PC-9 (cell line): ENCODE data around the gene LRRTM4. TPM values are rescaled to one million over a fixed set of nuclear protein-coding genes. Genes with fewer than 3 reads are reported as not detected.

ENCODE experiments used
- BruUV-seq: library from RNA; stranded (reverse); fragments of 400-500 nt; replicated peaks from 2 replicates; lab custom pipeline; 2021; lab: Mats Ljungman, UMichigan
- CTCF ChIA-PET: fragments of 300-600 bp; sonication (Branson Sonifier 250); formaldehyde crosslinking; loops from one replicate; lab custom pipeline; 2022; ENCODE audit warnings: antibody characterized with exemption; lab: Charles Lee
- POLR2A ChIA-PET: fragments of 300-600 bp; sonication (Branson Sonifier 250); formaldehyde crosslinking; loops from one replicate; lab custom pipeline; 2022; ENCODE audit warnings: antibody characterized with exemption; ENCODE audit not compliant: unreplicated experiment; lab: Charles Lee
- DNase-seq, 2 experiments: peaks; one replicate each; pipeline versions ENCODE4 v3.0.0 to v3.0.0-alpha.2; 2015 to 2022; ENCODE audit warnings: mixed read lengths in 1 of 2
- H2AFZ ChIP-seq: fragments of 200-600 bp; sonication (generic); 2 replicates; pipeline ENCODE4 v1.8.1; 2017; ENCODE audit warnings: antibody characterized with exemption
- H3F3A ChIP-seq: fragments of 200-600 bp; sonication (generic); 2 replicates; pipeline ENCODE4 v1.8.1; 2017; ENCODE audit warnings: antibody characterized with exemption, mild to moderate bottlenecking, low read depth; ENCODE audit not compliant: insufficient read depth
- H3K27ac ChIP-seq: fragments of 200-600 bp; sonication (generic); 2 replicates; pipeline ENCODE4 v1.6.1; 2016; ENCODE audit warnings: mixed run types
- H3K27me3 ChIP-seq: fragments of 200-600 bp; sonication (generic); 2 replicates; pipeline ENCODE4 v1.6.1; 2016; ENCODE audit warnings: low read depth, mixed run types; ENCODE audit not compliant: insufficient read depth
- H3K36me3 ChIP-seq: fragments of 200-600 bp; sonication (generic); 2 replicates; pipeline ENCODE4 v1.6.1; 2016; ENCODE audit warnings: low read depth, mixed run types
- H3K4me1 ChIP-seq: fragments of 200-600 bp; sonication (generic); replicated peaks from 2 replicates; pipeline ENCODE4 v1.6.1; 2016; ENCODE audit warnings: mixed run types; ENCODE audit not compliant: insufficient read depth
- H3K4me2 ChIP-seq: fragments of 200-600 bp; sonication (generic); 2 replicates; pipeline ENCODE4 v1.6.1; 2017; ENCODE audit warnings: mixed run types
- H3K4me3 ChIP-seq: fragments of 200-600 bp; sonication (generic); 2 replicates; pipeline ENCODE4 v1.6.1; 2016; ENCODE audit warnings: mixed run types
- H3K79me2 ChIP-seq: fragments of 200-600 bp; sonication (generic); 2 replicates; pipeline ENCODE4 v1.6.1; 2017; ENCODE audit warnings: low read depth, mixed run types
- H3K9me2 ChIP-seq: fragments of 200-600 bp; sonication (generic); 2 replicates; pipeline ENCODE4 v1.8.1; 2017; ENCODE audit warnings: mild to moderate bottlenecking; ENCODE audit not compliant: insufficient read depth
- H3K9me3 ChIP-seq: fragments of 200-600 bp; sonication (generic); 2 replicates; pipeline ENCODE4 v1.8.1; 2016; ENCODE audit warnings: low read depth; ENCODE audit not compliant: insufficient read depth
- H4K20me1 ChIP-seq: fragments of 200-600 bp; sonication (generic); 2 replicates; pipeline ENCODE4 v1.8.1; 2017; ENCODE audit not compliant: insufficient read depth
- CTCF ChIP-seq: fragments of 200-600 bp; sonication (generic); conservative IDR thresholded peaks from 2 replicates; pipeline ENCODE4 v1.6.1; 2017; ENCODE audit warnings: mixed run types, antibody characterized with exemption, mild to moderate bottlenecking, moderate library complexity
- EZH2 ChIP-seq: fragments of 200-600 bp; sonication (generic); IDR thresholded peaks from 2 replicates; pipeline ENCODE4 v1.8.0; 2017; ENCODE audit warnings: antibody characterized with exemption, low read depth
- intact Hi-C: fragments of 100-400 bp; cut with micrococcal nuclease; formaldehyde crosslinking; loops from one replicate; pipeline ENCODE4 v1.10.0; 2022; ENCODE audit not compliant: unreplicated experiment
- total RNA-seq: library from RNA; stranded (reverse); gene quantifications from 2 replicates; pipeline ENCODE4 v1.2.3, GENCODE V29; 2021

LRRTM4 gene
- total RNA-seq, 1 experiment from 2014 or later, result 2.2 TPM

DNA sequence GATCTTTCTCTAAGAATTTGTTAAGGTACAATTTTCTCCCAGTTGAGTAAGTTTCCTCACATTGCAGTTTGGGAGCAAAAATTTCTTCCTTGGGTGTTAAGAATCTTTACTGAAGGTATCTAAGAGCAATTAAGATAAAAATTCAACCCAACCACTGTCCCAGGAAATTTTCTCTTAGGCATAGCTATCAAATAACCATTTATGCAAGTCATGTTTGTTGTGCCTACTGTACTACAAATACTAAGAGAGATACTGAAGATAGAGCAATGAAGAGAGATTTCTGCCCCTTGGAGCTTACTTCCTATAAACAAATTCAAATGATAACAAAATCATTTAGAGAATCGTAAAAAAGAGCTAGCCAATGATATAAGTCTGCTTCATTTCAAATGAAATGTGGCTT lies 402.8 kb downstream of the LRRTM4 start:
- H3K79me2 ChIP-seq, result no peaks in the 10 kb centered on the region
- H3K27ac ChIP-seq, result no peak overlapping the region
- H3K9me2 ChIP-seq, result no peaks in the 10 kb centered on the region
- ChIA-PET POLR2A (no interaction called here), CTCF (no interaction called here)
- no peaks in the 10 kb centered on the region for H3K27me3 ChIP-seq
- no peaks in the 10 kb centered on the region for H3F3A ChIP-seq
- intact Hi-C loops, result no loop called here
- BruUV-seq, result no TSS peak
- 0 out of 2 replicates have a peak, but pooled peaks cover 2% of the 10 kb centered on the region for H3K9me3 ChIP-seq
- H4K20me1 ChIP-seq, result no peaks in the 10 kb centered on the region
- H2AFZ ChIP-seq, result no peak overlapping the region
- H3K4me1 ChIP-seq, result no peaks in the 10 kb centered on the region
- TF ChIP-seq EZH2, result no peak
- no peak for TF ChIP-seq CTCF
- DNase-seq, result no peak
- no peak overlapping the region for H3K4me3 ChIP-seq
- H3K4me2 ChIP-seq, result no peak overlapping the region
- H3K36me3 ChIP-seq, result no peaks in the 10 kb centered on the region

- Histone ChIP-seq H3K27me3 (no peaks in the 10 kb centered on the region), H3K9me3 (no peaks in the 10 kb centered on the region), H3K9me2 (no peaks in the 10 kb centered on the region), H3K4me2 (no peak overlapping the region), H3K4me1 (no peaks in the 10 kb centered on the region), H4K20me1 (no peaks in the 10 kb centered on the region), H3K27ac (no peak overlapping the region), H2AFZ (no peak overlapping the region), H3K4me3 (no peak overlapping the region), H3K79me2 (no peaks in the 10 kb centered on the region), H3K36me3 (no peaks in the 10 kb centered on the region), H3F3A (no peaks in the 10 kb centered on the region)
- no TSS peak for BruUV-seq
- no peak for TF ChIP-seq CTCF
- TF ChIP-seq EZH2, result no peak
- intact Hi-C loops, result no loop called here
- no peak for DNase-seq
- POLR2A ChIA-PET, result no interaction called here
- CTCF ChIA-PET, result no interaction called here
Observed at GRCh38 chr2:77108915-77109314, 413.3 kb downstream of the LRRTM4 start.

GRCh38 chr2:77105008-77105407 lies 417.2 kb downstream of the LRRTM4 start:
- H3K27me3 ChIP-seq, result no peaks in the 10 kb centered on the region
- ChIA-PET CTCF (no interaction called here), POLR2A (no interaction called here)
- H3K4me3 ChIP-seq, result no peak overlapping the region
- intact Hi-C loops, result no loop called here
- H2AFZ ChIP-seq, result no peak overlapping the region
- no TSS peak for BruUV-seq
- no peak overlapping the region for H3K4me2 ChIP-seq
- no peaks in the 10 kb centered on the region for H3K9me2 ChIP-seq
- TF ChIP-seq EZH2 (no peak), CTCF (no peak)
- H3K9me3 ChIP-seq, result no peaks in the 10 kb centered on the region
- no peak overlapping the region for H3K27ac ChIP-seq
- H3K79me2 ChIP-seq, result no peaks in the 10 kb centered on the region
- no peaks in the 10 kb centered on the region for H3K4me1 ChIP-seq
- no peaks in the 10 kb centered on the region for H3F3A ChIP-seq
- H3K36me3 ChIP-seq, result no peaks in the 10 kb centered on the region
- DNase-seq, result no peak
- no peaks in the 10 kb centered on the region for H4K20me1 ChIP-seq
